ENCODE results near the gene LRRC28.

LRRC28 gene

DNA sequence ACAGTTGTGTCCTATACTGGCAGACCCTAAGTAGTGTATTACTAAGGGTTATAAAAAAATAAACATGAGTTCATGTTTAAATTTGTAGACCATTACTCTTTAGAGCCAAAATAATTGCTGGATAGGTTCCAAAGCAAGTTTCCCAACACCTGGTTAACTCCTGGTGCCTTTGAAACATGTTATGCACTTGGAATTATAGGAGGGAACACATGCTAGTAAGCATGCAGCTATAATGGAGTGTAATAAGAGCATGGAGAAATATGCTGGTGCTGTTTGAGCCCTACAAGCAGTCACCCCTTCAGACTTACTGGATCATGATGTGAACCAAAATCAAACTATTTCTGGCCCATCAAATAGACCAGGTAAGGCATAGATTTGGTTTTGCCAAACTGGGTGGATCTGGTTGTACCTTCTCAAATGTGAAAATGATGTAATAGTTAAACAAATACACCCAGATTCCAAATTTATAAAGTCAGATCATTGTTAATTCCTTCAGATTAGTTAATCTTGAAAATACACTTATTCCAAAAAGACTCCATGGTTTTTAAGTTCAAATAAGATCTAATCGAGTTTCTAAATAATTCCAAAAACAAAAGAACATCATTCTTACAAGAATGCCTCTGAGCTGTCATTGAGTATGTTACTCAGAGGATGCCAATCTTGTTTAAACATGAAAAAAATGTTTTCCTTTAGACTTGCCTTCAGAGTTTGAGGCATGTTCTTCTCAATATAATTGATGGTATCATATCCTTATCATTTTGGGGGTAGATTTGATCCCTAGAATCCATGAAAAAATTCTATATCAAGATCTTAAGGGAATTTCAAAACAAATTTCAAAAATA is 69.3 kb downstream of the LRRC28 start:
- Histone ChIP-seq H3K36me3 (ENCODE audit: control insufficient read depth in 1 of 2, insufficient read depth in 2 of 2, low read length in 2 of 2) (no peaks in the 10 kb centered on the region), H2AFZ (ENCODE audit: insufficient read depth, low read length, poor library complexity) (no peak overlapping the region), H3K18ac (ENCODE audit: low read length) (no peak overlapping the region), H3K4me1 (ENCODE audit: control insufficient read depth in 1 of 2, insufficient read depth in 2 of 2, low read length in 2 of 2) (peaks cover 0 to 3% of the 10 kb centered on the region in 2 experiments), H3K79me1 (ENCODE audit: low read length) (peaks cover 2% of the 10 kb centered on the region), H3K79me2 (ENCODE audit: control insufficient read depth, insufficient read depth, low read length, poor library complexity) (no peaks in the 10 kb centered on the region), H2BK120ac (ENCODE audit: insufficient read depth, low read length, poor library complexity) (no peak overlapping the region), H3K14ac (ENCODE audit: low read length) (no peak overlapping the region), H3K4me2 (ENCODE audit: low read length) (no peak overlapping the region), H2BK12ac (ENCODE audit: low read length) (no peak overlapping the region), H4K12ac (ENCODE audit: low read depth, low read length) (no peak overlapping the region), H3K27me3 (ENCODE audit: insufficient read depth, low read length) (no peaks in the 10 kb centered on the region), H3K9me3 (ENCODE audit: insufficient read depth, low read depth, low read length) (no peaks in the 10 kb centered on the region), H4K91ac (ENCODE audit: low read depth, low read length) (no peak overlapping the region), H4K8ac (ENCODE audit: low read depth, low read length) (no peak overlapping the region), H3K4me3 (ENCODE audit: low read depth, low read length) (no peak overlapping the region), H3K23ac (ENCODE audit: low read length) (no peak overlapping the region), H3K4ac (ENCODE audit: low read depth, low read length) (no peak overlapping the region), H2AK5ac (ENCODE audit: low read length) (no peak overlapping the region), H3K9ac (ENCODE audit: low read length) (no peak overlapping the region), H3K27ac (ENCODE audit: low read depth, low read length) (no peak overlapping the region), H2BK5ac (ENCODE audit: low read depth, low read length, poor library complexity) (no peak overlapping the region)
- no CpG with 5 or more reads among the region's 1 CpG for WGBS (ENCODE audit: extremely low coverage, insufficient coverage, insufficient read length)
- DNase-seq = peak in 1 of 2 donors; percentile 6

DNA sequence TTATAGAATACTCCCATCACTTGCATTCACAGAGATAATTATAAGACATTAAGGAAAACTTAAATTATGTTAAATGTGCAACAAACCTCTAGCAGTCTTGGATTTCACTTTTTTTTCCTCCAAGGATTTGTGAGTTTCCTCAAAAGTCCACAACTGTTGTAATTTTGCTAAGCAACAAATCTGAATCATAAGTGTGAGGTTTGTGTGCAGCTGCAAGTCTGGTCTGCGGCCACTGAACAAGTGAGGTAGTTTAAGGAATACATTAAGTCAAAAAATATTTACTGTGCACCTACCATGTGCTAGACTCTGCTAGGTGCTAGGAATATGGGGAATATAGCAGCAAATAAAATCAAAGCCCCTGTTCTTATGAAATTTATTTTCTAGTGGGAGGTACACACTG is 70.2 kb downstream of the LRRC28 start:
- Histone ChIP-seq H4K91ac (ENCODE audit: low read depth, low read length) (no peak overlapping the region), H3K27ac (ENCODE audit: low read depth, low read length) (no peak overlapping the region), H2AK5ac (ENCODE audit: low read length) (no peak overlapping the region), H3K79me1 (ENCODE audit: low read length) (peaks cover 2% of the 10 kb centered on the region), H2BK5ac (ENCODE audit: low read depth, low read length, poor library complexity) (no peak overlapping the region), H2BK120ac (ENCODE audit: insufficient read depth, low read length, poor library complexity) (no peak overlapping the region), H2AFZ (ENCODE audit: insufficient read depth, low read length, poor library complexity) (no peak overlapping the region), H3K9ac (ENCODE audit: low read length) (no peak overlapping the region), H3K18ac (ENCODE audit: low read length) (no peak overlapping the region), H3K4ac (ENCODE audit: low read depth, low read length) (no peak overlapping the region), H3K23ac (ENCODE audit: low read length) (no peak overlapping the region), H2BK12ac (ENCODE audit: low read length) (no peak overlapping the region), H3K79me2 (ENCODE audit: control insufficient read depth, insufficient read depth, low read length, poor library complexity) (no peaks in the 10 kb centered on the region), H4K8ac (ENCODE audit: low read depth, low read length) (no peak overlapping the region), H3K9me3 (ENCODE audit: insufficient read depth, low read depth, low read length) (no peaks in the 10 kb centered on the region), H3K4me3 (ENCODE audit: low read depth, low read length) (no peak overlapping the region), H3K4me2 (ENCODE audit: low read length) (no peak overlapping the region), H4K12ac (ENCODE audit: low read depth, low read length) (no peak overlapping the region), H3K4me1 (ENCODE audit: control insufficient read depth in 1 of 2, insufficient read depth in 2 of 2, low read length in 2 of 2) (peaks cover 0 to 3% of the 10 kb centered on the region in 2 experiments), H3K36me3 (ENCODE audit: control insufficient read depth in 1 of 2, insufficient read depth in 2 of 2, low read length in 2 of 2) (no peaks in the 10 kb centered on the region), H3K27me3 (ENCODE audit: insufficient read depth, low read length) (no peaks in the 10 kb centered on the region), H3K14ac (ENCODE audit: low read length) (no peak overlapping the region)
- DNase-seq = no peak
- no CpG with 5 or more reads among the region's 1 CpG for WGBS (ENCODE audit: extremely low coverage, insufficient coverage, insufficient read length)

DNA sequence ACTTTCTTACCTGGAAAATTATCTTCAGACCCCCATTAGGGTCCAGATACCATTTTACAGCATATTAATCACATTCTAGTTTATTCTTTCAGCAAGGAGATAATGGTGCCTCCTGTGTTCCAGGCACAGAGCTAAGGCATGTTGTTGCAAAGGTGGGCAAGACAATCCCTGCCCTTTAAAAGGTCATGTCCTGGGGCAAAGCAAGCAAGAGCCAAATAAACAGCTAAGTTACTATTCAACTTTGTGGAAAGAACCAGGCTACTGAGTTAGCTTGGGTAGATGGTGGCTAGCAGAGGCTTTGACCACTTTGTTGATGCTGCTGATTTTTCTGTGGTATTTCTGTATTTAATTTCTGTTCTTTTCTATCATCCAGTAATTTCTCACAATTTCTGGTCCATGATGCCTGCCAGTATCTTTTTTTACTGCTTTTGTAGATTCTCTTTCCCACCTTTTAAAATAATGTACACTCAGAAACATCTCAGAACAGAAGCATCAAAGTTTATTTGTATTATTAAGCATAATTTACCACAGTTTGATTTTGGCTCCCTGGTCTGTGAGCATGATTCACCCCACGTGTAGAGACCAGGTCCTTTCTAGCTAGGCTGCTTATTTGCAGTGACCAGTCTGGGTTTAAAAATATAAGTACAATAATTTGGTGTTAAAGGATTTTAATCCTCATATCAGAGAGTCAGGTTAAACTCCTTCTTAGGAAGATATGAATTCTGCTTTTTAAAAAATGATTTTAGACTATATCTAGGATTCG is 71.5 kb downstream of the LRRC28 start:
- no peak overlapping the region for H3K9ac ChIP-seq (ENCODE audit: low read length)
- H4K8ac ChIP-seq (ENCODE audit: low read depth, low read length) = no peak overlapping the region
- no peak overlapping the region for H2BK5ac ChIP-seq (ENCODE audit: low read depth, low read length, poor library complexity)
- DNase-seq = no peak
- H3K27ac ChIP-seq (ENCODE audit: low read depth, low read length) = no peak overlapping the region
- H3K27me3 ChIP-seq (ENCODE audit: insufficient read depth, low read length) = no peaks in the 10 kb centered on the region
- H2AK5ac ChIP-seq (ENCODE audit: low read length) = no peak overlapping the region
- no peak overlapping the region for H4K91ac ChIP-seq (ENCODE audit: low read depth, low read length)
- no peaks in the 10 kb centered on the region for H3K9me3 ChIP-seq (ENCODE audit: insufficient read depth, low read depth, low read length)
- no peak overlapping the region for H2BK120ac ChIP-seq (ENCODE audit: insufficient read depth, low read length, poor library complexity)
- H4K12ac ChIP-seq (ENCODE audit: low read depth, low read length) = no peak overlapping the region
- WGBS (ENCODE audit: extremely low coverage, insufficient coverage, insufficient read length) = no CpG with 5 or more reads among the region's 2 CpGs
- H3K23ac ChIP-seq (ENCODE audit: low read length) = no peak overlapping the region
- H2AFZ ChIP-seq (ENCODE audit: insufficient read depth, low read length, poor library complexity) = no peak overlapping the region
- no peak overlapping the region for H3K4me3 ChIP-seq (ENCODE audit: low read depth, low read length)
- peaks cover 2% of the 10 kb centered on the region for H3K79me1 ChIP-seq (ENCODE audit: low read length)
- H3K4me1 ChIP-seq (ENCODE audit: control insufficient read depth in 1 of 2, insufficient read depth in 2 of 2, low read length in 2 of 2) = peaks cover 0 to 3% of the 10 kb centered on the region in 2 experiments
- H3K14ac ChIP-seq (ENCODE audit: low read length) = no peak overlapping the region
- H3K79me2 ChIP-seq (ENCODE audit: control insufficient read depth, insufficient read depth, low read length, poor library complexity) = no peaks in the 10 kb centered on the region
- H3K4ac ChIP-seq (ENCODE audit: low read depth, low read length) = no peak overlapping the region
- H2BK12ac ChIP-seq (ENCODE audit: low read length) = no peak overlapping the region
- H3K18ac ChIP-seq (ENCODE audit: low read length) = no peak overlapping the region
- no peak overlapping the region for H3K4me2 ChIP-seq (ENCODE audit: low read length)
- no peaks in the 10 kb centered on the region for H3K36me3 ChIP-seq (ENCODE audit: control insufficient read depth in 1 of 2, insufficient read depth in 2 of 2, low read length in 2 of 2)

DNA sequence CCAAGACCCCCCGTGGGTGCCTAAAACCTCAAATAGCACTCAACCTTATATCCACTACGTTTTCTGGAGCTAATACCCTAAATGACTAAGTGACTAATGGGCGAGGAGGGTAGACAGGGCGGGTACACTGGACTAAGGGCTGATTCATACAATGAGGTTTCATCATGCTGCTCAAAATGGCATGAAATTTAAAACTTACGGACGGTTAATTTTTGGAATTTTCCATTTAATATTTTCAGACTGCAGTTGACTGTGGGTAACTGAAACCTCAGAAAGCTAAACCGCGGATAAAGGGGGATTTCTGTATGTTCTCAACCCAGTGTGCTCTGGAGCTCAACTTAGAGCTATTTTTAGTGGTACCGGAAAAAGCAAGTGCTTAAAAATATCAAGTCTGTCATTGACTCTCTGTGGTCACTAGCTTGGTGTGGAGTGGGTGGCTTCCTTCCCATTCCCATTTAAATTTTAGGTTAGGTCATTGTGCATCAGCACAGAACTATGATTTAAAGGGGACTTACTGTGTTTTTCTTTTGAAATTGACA is 72.9 kb downstream of the LRRC28 start:
- H3K9me3 ChIP-seq (ENCODE audit: insufficient read depth, low read depth, low read length) = no peaks in the 10 kb centered on the region
- H2BK5ac ChIP-seq (ENCODE audit: low read depth, low read length, poor library complexity) = no peak overlapping the region
- H4K91ac ChIP-seq (ENCODE audit: low read depth, low read length) = no peak overlapping the region
- peaks cover 0 to 3% of the 10 kb centered on the region in 2 experiments for H3K4me1 ChIP-seq (ENCODE audit: control insufficient read depth in 1 of 2, insufficient read depth in 2 of 2, low read length in 2 of 2)
- H3K9ac ChIP-seq (ENCODE audit: low read length) = no peak overlapping the region
- no peak overlapping the region for H4K8ac ChIP-seq (ENCODE audit: low read depth, low read length)
- no peak overlapping the region for H2AFZ ChIP-seq (ENCODE audit: insufficient read depth, low read length, poor library complexity)
- no peak overlapping the region for H3K23ac ChIP-seq (ENCODE audit: low read length)
- H3K4me2 ChIP-seq (ENCODE audit: low read length) = no peak overlapping the region
- H2BK12ac ChIP-seq (ENCODE audit: low read length) = no peak overlapping the region
- no peak overlapping the region for H3K4me3 ChIP-seq (ENCODE audit: low read depth, low read length)
- peaks cover 2% of the 10 kb centered on the region for H3K79me1 ChIP-seq (ENCODE audit: low read length)
- H2AK5ac ChIP-seq (ENCODE audit: low read length) = no peak overlapping the region
- H3K27me3 ChIP-seq (ENCODE audit: insufficient read depth, low read length) = no peaks in the 10 kb centered on the region
- no peak overlapping the region for H3K14ac ChIP-seq (ENCODE audit: low read length)
- H3K4ac ChIP-seq (ENCODE audit: low read depth, low read length) = no peak overlapping the region
- DNase-seq = peak; percentile 39 to 72
- H2BK120ac ChIP-seq (ENCODE audit: insufficient read depth, low read length, poor library complexity) = no peak overlapping the region
- WGBS (ENCODE audit: extremely low coverage, insufficient coverage, insufficient read length) = no CpG with 5 or more reads among the region's 9 CpGs
- no peaks in the 10 kb centered on the region for H3K79me2 ChIP-seq (ENCODE audit: control insufficient read depth, insufficient read depth, low read length, poor library complexity)
- H3K36me3 ChIP-seq (ENCODE audit: control insufficient read depth in 1 of 2, insufficient read depth in 2 of 2, low read length in 2 of 2) = no peaks in the 10 kb centered on the region
- H4K12ac ChIP-seq (ENCODE audit: low read depth, low read length) = no peak overlapping the region
- no peak overlapping the region for H3K27ac ChIP-seq (ENCODE audit: low read depth, low read length)
- H3K18ac ChIP-seq (ENCODE audit: low read length) = no peak overlapping the region

Data from trophoblast cell (in vitro differentiated cells and primary cell).